ENCODE results near the gene ABCC8. TPM values are rescaled to one million over a fixed set of nuclear protein-coding genes. Genes with fewer than 3 reads are reported as not detected.

ABCC8 gene
- total RNA-seq, 1 experiment from 2014 or later, result 0.55 TPM

DNA sequence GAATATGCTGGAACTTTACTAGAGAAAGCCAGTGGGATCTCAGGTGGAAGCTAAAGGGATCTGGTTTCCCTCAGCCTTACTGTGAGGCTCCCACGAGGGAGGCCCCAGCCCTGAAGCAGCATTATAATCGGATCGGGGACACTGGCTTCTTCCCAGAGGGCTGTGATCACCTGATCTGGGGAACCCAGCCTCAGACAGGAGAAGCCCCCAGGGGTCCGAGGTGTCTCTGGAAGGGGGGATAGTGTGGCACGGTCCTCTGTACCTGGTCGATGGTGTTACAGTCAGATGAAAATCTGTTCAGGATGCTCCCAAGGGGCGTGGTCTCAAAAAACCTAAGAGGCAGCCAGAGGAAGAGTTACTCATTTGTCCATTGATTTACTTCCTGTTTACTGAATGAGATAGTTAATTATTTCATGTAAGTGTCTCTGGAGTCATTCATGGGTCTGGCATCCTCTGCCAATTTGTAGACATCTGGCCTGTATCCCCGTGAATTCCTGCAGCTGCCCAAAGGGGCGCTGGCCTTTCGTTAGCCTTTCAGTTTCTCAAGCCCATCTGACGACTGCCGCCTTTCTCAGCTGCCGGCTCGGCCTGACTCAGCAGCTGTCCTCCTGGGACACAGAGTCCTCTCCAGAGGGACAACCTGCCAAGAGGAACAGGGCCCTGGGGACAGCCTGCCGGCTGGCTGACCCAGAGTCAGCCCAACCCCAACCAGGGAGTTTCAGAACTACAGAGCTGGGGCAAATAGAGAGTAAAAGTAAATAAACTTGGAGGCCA, 71.2 kb downstream of the ABCC8 start:
- H3K4me3 ChIP-seq (ENCODE audit: insufficient read depth, low read depth, low read length), result no peak overlapping the region
- no peaks in the 10 kb centered on the region for H3K36me3 ChIP-seq (replicated peaks; ENCODE audit: control insufficient read depth, insufficient read depth, low read length)
- DNase-seq, result peak; percentile 76
- H3K27me3 ChIP-seq (ENCODE audit: control insufficient read depth, insufficient read depth, low read length), result no peaks in the 10 kb centered on the region

DNA sequence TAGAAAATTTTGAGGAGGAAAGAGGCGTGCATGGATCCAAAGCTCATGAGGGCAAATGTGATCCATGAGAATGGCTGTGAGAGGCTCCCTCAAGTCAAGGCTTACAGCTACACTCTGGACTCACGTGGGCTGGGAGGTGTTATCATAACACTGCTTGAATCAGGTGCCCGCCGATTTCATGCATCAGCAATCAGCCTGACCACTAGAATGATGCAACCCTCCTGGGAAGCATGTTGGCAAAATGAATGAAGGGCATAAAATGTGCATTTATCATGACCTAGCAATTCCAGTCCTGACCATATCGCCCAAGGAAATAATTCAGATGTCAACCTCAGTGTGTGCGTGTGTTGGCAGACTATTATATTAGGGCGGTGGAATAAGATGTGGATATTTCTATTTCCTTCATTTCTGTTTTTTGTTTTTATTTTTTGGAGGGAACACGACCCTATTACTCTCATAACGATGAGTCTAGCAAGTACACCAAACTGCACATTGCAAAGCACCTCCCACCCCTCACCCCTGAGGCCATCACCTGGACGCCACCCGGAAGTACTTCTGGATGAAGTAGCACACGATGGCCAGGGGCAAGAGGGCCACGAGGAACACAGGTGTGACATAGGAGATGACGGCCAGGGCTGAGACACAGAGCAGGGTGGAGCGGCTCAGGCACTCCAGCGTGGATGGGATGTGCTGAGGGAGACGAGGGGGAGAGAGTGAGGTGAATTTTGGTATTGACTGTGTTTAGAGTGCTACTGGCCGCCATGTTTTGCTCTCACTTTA, 72.5 kb downstream of the ABCC8 start:
- Histone ChIP-seq H3K27me3 (ENCODE audit: control insufficient read depth, insufficient read depth, low read length) (no peaks in the 10 kb centered on the region), H3K36me3 (replicated peaks; ENCODE audit: control insufficient read depth, insufficient read depth, low read length) (no peaks in the 10 kb centered on the region), H3K4me3 (ENCODE audit: insufficient read depth, low read depth, low read length) (no peak overlapping the region)
- no peak for DNase-seq

DNA sequence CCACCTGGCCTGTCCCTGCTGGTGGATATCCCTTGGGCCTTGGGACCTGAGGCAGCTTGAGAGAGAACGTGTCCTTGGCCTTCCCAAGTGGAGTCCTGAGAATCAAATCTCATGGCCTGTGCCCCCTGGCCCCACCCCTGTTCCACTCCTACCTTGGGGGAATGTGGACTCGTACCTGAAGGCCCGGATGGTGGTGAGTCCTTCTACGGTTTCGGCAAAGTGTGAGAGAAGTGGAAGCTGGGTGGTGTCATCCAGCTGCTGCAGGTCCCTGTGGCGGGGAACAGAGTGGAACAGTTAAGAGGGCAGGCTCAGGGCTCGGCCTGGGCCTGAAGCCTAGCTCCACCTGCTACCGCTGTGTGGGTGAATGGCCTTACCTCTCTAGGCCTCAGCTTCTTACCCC, 74.2 kb downstream of the ABCC8 start:
- no peak for DNase-seq
- Histone ChIP-seq H3K4me3 (ENCODE audit: insufficient read depth, low read depth, low read length) (no peak overlapping the region), H3K36me3 (replicated peaks; ENCODE audit: control insufficient read depth, insufficient read depth, low read length) (no peaks in the 10 kb centered on the region), H3K27me3 (ENCODE audit: control insufficient read depth, insufficient read depth, low read length) (no peaks in the 10 kb centered on the region)

DNA sequence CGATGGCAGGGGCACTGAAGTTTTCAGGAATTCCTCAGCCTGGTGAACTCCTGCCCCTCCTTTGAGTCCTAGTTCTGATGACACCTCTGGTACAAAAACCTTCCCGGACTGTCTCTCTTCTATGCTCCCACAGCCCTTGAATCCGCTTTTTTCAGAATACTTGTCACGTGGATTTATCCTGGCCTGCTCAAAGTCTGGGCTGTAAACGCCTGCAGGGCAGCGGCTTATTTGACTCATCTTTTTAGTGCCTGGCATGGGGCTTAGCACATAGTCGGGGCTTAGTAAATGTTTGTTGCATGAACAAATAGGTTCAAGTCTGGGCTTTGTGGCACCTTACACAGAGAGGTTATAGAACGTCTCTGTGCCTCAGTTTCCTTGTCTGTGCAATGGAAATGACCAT, 74.8 kb downstream of the ABCC8 start:
- no peak overlapping the region for H3K4me3 ChIP-seq (ENCODE audit: insufficient read depth, low read depth, low read length)
- no peak for DNase-seq
- H3K36me3 ChIP-seq (replicated peaks; ENCODE audit: control insufficient read depth, insufficient read depth, low read length), result no peaks in the 10 kb centered on the region
- no peaks in the 10 kb centered on the region for H3K27me3 ChIP-seq (ENCODE audit: control insufficient read depth, insufficient read depth, low read length)

DNA sequence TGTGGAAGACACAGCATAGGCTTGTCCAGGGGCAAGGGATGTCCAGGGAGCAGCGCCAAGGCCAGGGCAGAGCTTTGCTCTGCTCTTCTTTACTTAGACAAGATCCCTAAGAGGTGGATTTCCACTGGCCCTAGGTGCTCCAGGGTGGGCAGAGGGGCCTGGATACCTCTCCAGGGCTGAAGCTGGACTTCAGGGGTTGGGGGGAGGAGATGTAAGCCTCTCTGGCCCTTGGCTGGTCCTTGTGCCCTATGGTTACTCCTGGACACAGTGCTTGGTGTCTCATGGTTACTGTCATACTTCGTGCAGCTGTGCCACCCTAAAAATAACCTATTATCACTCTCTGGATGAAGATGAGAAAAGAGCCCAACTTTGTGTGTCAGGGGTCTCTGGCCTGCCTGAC, 75.3 kb downstream of the ABCC8 start:
- Histone ChIP-seq H3K36me3 (replicated peaks; ENCODE audit: control insufficient read depth, insufficient read depth, low read length) (no peaks in the 10 kb centered on the region), H3K27me3 (ENCODE audit: control insufficient read depth, insufficient read depth, low read length) (no peaks in the 10 kb centered on the region), H3K4me3 (ENCODE audit: insufficient read depth, low read depth, low read length) (no peak overlapping the region)
- DNase-seq, result no peak

DNA sequence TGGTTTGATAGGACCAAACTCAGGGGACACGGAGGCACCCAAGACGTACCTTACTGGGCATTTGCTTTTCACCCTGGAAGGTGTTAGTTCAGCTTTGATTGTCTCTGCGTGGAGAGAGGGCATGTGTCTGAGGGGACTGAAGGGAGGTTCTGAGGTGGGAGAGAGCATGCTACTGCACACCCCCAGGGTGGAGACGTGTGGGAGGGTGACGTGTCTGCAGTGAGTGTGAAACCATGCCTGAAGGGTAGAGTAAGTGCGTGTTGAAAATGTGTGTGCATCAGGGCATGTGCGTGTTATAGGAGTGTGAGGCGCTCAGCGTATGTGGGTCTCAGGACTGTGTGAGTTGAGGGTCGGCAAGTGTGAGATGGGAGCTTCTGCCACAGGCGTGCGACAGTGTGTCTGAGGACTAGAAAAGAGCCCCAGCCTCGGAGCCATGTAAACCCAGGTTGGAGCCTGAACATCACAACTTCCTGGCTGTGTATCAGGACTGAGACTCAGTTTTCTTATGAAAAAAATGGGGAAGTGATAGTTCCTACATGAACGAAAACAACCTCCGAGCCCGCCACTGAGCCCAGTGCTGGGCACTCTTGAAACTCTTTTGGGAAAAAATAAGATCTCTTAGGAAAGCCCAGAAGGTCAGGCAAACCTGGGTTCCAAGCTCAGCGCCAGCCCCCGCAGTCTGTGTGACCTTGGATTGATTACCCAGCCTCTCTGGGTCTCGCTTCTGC, 76.4 kb downstream of the ABCC8 start:
- Histone ChIP-seq H3K4me3 (ENCODE audit: insufficient read depth, low read depth, low read length) (no peak overlapping the region), H3K36me3 (replicated peaks; ENCODE audit: control insufficient read depth, insufficient read depth, low read length) (no peaks in the 10 kb centered on the region), H3K27me3 (ENCODE audit: control insufficient read depth, insufficient read depth, low read length) (no peaks in the 10 kb centered on the region)
- peak; percentile 19 for DNase-seq

DNA sequence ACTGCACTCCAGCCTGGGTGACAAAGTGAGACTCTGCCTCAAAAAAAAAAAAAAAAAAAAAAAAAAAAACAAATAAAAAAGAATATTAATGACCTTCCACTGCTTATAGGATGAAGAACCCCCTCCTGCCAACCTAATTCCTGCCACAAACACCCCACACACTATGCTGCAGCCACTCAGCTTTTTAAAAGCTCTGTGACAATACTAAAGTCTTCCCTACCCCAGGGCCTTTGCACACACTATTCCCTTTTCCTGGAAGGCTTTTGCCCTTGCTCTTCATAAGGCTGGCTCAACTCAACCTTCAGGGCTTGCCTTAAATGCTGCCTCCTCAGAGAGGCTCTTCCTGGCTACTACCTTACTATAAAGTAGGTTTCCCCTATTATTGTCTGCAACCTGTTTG, 77.4 kb downstream of the ABCC8 start:
- peak; percentile 7 for DNase-seq
- H3K27me3 ChIP-seq (ENCODE audit: control insufficient read depth, insufficient read depth, low read length), result no peaks in the 10 kb centered on the region
- no peak overlapping the region for H3K4me3 ChIP-seq (ENCODE audit: insufficient read depth, low read depth, low read length)
- H3K36me3 ChIP-seq (replicated peaks; ENCODE audit: control insufficient read depth, insufficient read depth, low read length), result no peaks in the 10 kb centered on the region

DNA sequence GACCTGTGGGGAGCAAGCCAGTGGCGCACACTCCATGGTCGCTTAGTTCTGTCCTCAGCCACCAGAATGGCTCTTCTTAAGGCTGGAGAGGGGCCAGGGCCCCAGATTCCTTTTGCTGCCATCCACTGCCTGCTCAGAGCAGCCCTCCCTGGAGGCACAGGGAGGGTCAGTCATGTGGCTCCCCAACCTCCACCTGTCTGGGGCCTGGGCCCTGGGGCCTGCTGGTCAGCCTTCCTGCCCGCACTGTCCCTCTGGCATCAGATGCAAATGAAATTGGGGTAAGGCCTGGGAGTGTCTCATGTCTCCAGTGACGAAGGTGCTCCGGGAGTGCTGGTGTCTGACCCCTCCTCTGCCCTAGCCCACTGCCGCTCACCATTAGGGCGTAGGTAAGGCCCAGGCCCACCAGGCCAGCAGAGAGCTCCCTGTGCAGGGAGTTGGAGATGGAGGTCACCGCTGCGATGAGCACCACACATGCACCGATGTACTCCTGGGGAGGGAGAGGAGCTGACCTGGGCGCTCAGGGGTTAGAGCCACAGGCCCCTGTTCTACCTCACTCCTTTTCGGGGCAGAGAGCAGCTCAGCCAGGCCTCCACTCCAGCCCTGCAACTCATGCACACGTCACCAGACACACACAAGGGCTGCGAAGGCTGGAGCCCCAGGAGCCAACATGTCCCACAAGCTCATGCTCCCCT, 79.2 kb downstream of the ABCC8 start:
- Histone ChIP-seq H3K27me3 (ENCODE audit: control insufficient read depth, insufficient read depth, low read length) (no peaks in the 10 kb centered on the region), H3K4me3 (ENCODE audit: insufficient read depth, low read depth, low read length) (no peak overlapping the region)
- DNase-seq, result no peak

DNA sequence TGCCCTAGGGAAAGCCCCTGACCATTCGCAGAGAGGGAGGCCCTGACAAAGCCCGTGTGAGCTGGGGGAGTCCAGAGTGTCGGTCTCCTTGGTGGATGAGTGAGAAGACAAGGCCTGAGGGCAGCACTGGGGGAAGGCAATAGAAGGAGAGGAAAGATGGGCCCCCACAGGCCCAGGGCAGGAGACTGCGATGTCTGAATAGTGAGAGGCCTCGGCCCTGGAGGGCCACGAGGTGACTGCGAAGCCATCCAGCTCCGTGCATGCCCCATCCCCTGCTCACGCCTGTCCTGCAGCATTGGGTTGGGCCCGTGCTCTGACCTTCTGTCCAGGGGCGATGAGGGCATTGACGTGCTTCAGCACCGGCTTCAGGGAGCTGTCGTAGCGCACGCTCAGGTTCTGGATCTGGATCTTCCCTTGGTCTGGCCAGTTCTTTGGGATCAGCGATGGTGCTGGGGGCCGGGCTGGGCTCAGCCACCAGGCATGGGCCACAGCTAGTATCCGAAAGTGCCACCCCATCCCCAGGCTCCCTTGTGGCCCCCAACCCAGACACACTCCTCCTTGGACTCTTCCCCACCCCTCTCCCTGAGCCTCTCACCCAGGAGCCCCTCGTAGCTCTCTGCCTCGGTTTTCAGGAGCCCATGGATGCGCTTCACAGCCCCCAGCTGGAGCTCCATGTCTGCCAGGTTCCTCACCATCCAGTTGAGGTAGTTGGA, 79.9 kb downstream of the ABCC8 start:
- Histone ChIP-seq H3K36me3 (replicated peaks; ENCODE audit: control insufficient read depth, insufficient read depth, low read length) (no peaks in the 10 kb centered on the region), H3K4me3 (ENCODE audit: insufficient read depth, low read depth, low read length) (no peak overlapping the region), H3K27me3 (ENCODE audit: control insufficient read depth, insufficient read depth, low read length) (no peaks in the 10 kb centered on the region)
- DNase-seq, result peak; percentile 43

More for the DNA sequence above, 79.2 kb downstream of the ABCC8 start:
- H3K36me3 ChIP-seq (replicated peaks; ENCODE audit: control insufficient read depth, insufficient read depth, low read length), result no peaks in the 10 kb centered on the region

DNA sequence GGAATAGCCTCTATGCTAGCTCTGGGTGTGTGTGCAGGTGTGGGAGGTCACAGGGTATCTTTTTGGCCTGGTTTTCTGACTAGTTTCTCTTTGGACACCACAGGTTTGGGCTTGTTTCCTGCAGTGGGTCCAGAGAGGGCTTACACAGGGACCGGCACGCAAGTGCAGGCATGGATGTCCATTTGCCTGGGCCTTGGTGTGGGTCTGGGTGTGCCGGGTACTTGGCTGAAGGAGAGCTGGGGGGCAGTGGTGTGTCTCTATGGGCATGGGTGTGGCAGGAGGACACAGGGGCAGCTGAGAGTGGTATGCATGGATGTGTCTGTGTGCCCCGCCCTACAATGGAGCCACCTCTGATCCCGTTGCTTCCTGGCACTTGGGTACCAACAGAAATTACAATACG, 80.7 kb downstream of the ABCC8 start:
- DNase-seq, result peak; percentile 33
- Histone ChIP-seq H3K27me3 (ENCODE audit: control insufficient read depth, insufficient read depth, low read length) (no peaks in the 10 kb centered on the region), H3K36me3 (replicated peaks; ENCODE audit: control insufficient read depth, insufficient read depth, low read length) (no peaks in the 10 kb centered on the region), H3K4me3 (ENCODE audit: insufficient read depth, low read depth, low read length) (no peak overlapping the region)

DNA sequence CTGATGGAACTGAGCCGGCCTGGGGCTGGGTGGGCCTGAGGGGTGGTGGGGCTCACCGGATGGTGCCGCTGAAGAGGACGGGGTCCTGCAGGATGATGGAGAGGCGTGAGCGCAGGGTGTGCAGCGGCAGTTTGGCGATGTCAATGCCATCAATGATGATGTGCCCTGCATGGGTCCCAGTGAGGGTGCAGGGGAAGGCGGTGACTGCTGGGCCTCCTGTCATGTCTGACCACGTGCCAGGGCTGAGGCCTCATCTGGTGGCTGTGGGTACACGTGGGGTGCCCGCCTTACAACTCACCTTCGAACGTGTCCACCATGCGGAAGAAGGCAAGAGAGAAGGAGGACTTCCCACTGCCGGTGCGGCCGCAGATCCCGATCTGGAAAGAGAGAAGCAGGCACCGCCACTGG, 81.1 kb downstream of the ABCC8 start:
- H3K27me3 ChIP-seq (ENCODE audit: control insufficient read depth, insufficient read depth, low read length), result peaks cover 2% of the 10 kb centered on the region; the same call in 1 of the 2 replicates
- no peaks in the 10 kb centered on the region for H3K36me3 ChIP-seq (replicated peaks; ENCODE audit: control insufficient read depth, insufficient read depth, low read length)
- H3K4me3 ChIP-seq (ENCODE audit: insufficient read depth, low read depth, low read length), result no peak overlapping the region
- DNase-seq, result no peak

DNA sequence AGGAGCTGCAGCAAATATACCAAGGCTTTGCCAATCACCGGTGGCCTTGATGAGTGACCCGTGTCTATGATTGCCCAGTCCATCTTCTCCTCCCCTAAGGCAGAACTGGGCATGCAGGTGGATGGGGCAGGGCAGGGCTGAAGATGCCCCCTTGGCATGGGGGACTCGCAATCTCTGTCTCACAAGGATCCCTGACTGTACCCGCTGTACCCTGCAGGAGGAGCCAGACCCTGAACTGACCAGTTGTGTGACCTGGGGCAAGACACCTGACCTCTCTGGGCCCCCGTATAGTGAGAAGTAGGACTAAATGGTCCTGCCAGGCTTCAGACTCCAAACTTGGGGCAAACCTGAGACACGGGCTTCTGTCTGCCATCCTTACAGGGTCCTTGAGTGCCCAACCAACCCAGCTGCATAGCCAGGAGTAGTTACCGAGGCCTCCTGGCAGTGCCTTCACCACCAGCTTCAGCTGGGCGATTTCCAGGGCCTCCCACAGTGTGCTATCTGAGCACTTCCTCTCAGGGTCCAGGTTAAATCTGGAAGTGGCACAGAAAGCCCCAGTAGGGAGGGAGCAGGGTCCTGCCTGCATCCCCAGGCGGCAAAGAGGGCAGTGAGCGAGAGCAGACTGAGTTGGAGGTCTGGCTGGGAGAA, 81.8 kb downstream of the ABCC8 start:
- peak; percentile 71 for DNase-seq
- H3K36me3 ChIP-seq (replicated peaks; ENCODE audit: control insufficient read depth, insufficient read depth, low read length), result no peaks in the 10 kb centered on the region
- H3K4me3 ChIP-seq (ENCODE audit: insufficient read depth, low read depth, low read length), result no peak overlapping the region
- peaks cover 3% of the 10 kb centered on the region; the same call in 1 of the 2 replicates for H3K27me3 ChIP-seq (ENCODE audit: control insufficient read depth, insufficient read depth, low read length)

DNA sequence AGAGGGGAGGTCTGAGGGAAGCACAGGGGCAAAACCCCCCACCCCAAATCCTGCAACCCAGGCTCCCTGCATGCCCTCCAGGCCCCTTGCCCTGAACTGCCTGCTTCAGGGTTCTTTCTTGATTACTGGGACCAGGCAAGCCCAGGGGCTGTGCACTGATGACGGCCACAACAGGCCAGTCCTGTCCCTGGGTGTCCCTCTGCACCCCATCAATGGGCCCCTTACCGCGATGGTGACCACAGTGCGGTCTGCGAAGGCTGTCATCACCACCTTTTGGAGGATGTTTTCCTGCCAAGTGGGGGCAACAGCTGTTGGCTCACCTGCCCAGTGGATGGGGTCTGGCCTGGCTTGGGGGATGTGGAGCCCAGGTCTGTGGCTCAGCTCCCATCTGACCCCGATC, 83.2 kb downstream of the ABCC8 start:
- DNase-seq, result peak; percentile 38
- no peaks in the 10 kb centered on the region for H3K36me3 ChIP-seq (replicated peaks; ENCODE audit: control insufficient read depth, insufficient read depth, low read length)
- H3K27me3 ChIP-seq (ENCODE audit: control insufficient read depth, insufficient read depth, low read length), result peaks cover 8% of the 10 kb centered on the region; the same call in 1 of the 2 replicates
- no peak overlapping the region for H3K4me3 ChIP-seq (ENCODE audit: insufficient read depth, low read depth, low read length)
